GM12878 (cell line): Measurements from ENCODE around the gene BICD1. TPM values are rescaled to one million over a fixed set of nuclear protein-coding genes. Genes with fewer than 3 reads are reported as not detected.

ENCODE experiments used
- ATAC-seq: fragments of 200-7000 bp; cut with Tn5 transposase; 3 replicates; pipeline ENCODE4 v1.9.1; 2020; ENCODE audit warnings: mild to moderate bottlenecking, moderate library complexity
- BruUV-seq: library from RNA; stranded (reverse); fragments of 400-500 nt; replicated peaks from 2 replicates; lab custom pipeline; 2021; lab: Mats Ljungman, UMichigan
- CTCF ChIA-PET: fragments of 300-600 bp; sonication (Branson Sonifier 250); formaldehyde crosslinking; extraction: SDS; loops from one replicate; lab custom pipeline; 2021; ENCODE audit warnings: inconsistent platforms; lab: Yijun Ruan, JAX
- POLR2A ChIA-PET: fragments of 350-600 bp; formaldehyde crosslinking; extraction: SDS; loops from one replicate; lab custom pipeline; 2021; ENCODE audit warnings: inconsistent platforms; lab: Charles Lee
- RAD21 ChIA-PET: fragments of 300-600 bp; sonication (Branson Sonifier 250); formaldehyde crosslinking; loops from one replicate; lab custom pipeline; 2023; ENCODE audit warnings: antibody characterized with exemption; ENCODE audit not compliant: unreplicated experiment; lab: Charles Lee
- SMC1A ChIA-PET: fragments of 300-600 bp; sonication (Branson Sonifier 250); formaldehyde crosslinking; loops from one replicate; lab custom pipeline; 2023; ENCODE audit not compliant: unreplicated experiment, uncharacterized antibody; lab: Charles Lee
- DNase-seq: peaks from one replicate; pipeline ENCODE4 v3.0.0-alpha.2; 2011; ENCODE audit warnings: low read depth, low spot score
- FAIRE-seq: peaks from 3 replicates; lab custom pipeline; 2011; peaks lifted over from hg19 to GRCh38; lab: Jason Lieb, UNC
- H2AFZ ChIP-seq: 2 replicates; pipeline ENCODE4 v1.6.0; 2011; ENCODE audit warnings: low read depth, low read length, control low read depth; ENCODE audit not compliant: control insufficient read depth
- H3K27ac ChIP-seq: 2 replicates; pipeline ENCODE4 v1.5.1; 2011; ENCODE audit warnings: control low read depth; ENCODE audit not compliant: control insufficient read depth, insufficient read depth
- H3K27me3 ChIP-seq, 2 experiments: replicated peaks in 1 of 2; 2 replicates each; pipeline versions ENCODE4 v1.6.0 to v1.6.1; 2011; ENCODE audit warnings: low read length in 1 of 2; ENCODE audit not compliant: control insufficient read depth in 2 of 2, insufficient read depth in 2 of 2
- H3K36me3 ChIP-seq, 2 experiments: 2 replicates each; pipeline ENCODE4 v1.5.1; 2011; ENCODE audit warnings: low read length in 1 of 2; ENCODE audit not compliant: control insufficient read depth in 2 of 2, insufficient read depth in 2 of 2
- H3K4me1 ChIP-seq: 2 replicates; pipeline ENCODE4 v1.6.1; 2011; ENCODE audit warnings: mild to moderate bottlenecking, low read length, moderate library complexity, mixed read lengths; ENCODE audit not compliant: control insufficient read depth, insufficient read depth
- H3K4me2 ChIP-seq: 2 replicates; pipeline ENCODE4 v1.6.0; 2011; ENCODE audit warnings: control low read depth; ENCODE audit not compliant: control insufficient read depth, insufficient read depth
- H3K4me3 ChIP-seq: fragments of 200-600 bp; sonication (generic); 2 replicates; pipeline ENCODE4 v1.5.1; 2016
- H3K79me2 ChIP-seq: 2 replicates; pipeline ENCODE4 v1.6.0; 2011; ENCODE audit warnings: low read length; ENCODE audit not compliant: control insufficient read depth, insufficient read depth
- H3K9ac ChIP-seq: 2 replicates; pipeline ENCODE4 v1.8.0; 2011; ENCODE audit warnings: low read length, control low read depth, mixed read lengths; ENCODE audit not compliant: control insufficient read depth, insufficient read depth
- H3K9me3 ChIP-seq: replicated peaks from 3 replicates; pipeline ENCODE4 v1.5.1; 2011; ENCODE audit warnings: mild to moderate bottlenecking, low read length; ENCODE audit not compliant: control insufficient read depth, insufficient read depth
- H4K20me1 ChIP-seq: 2 replicates; pipeline ENCODE4 v1.6.0; 2011; ENCODE audit not compliant: control insufficient read depth, insufficient read depth
- ETV6 ChIP-seq, 2 experiments: fragments of 450-650 bp in 1 of 2; IDR thresholded peaks in 1 of 2; conservative IDR thresholded peaks in 1 of 2; 2 replicates each; pipeline ENCODE4 v1.6.1; 2014; ENCODE audit warnings: antibody characterized with exemption in 1 of 2, borderline replicate concordance in 1 of 2, low read depth in 1 of 2, mild to moderate bottlenecking in 1 of 2, moderate library complexity in 1 of 2
- HDAC2 ChIP-seq: fragments of 200-600 bp; sonication (generic); IDR thresholded peaks from 2 replicates; pipeline ENCODE4 v1.6.1; 2017
- PAX8 ChIP-seq: fragments of 450-650 bp; IDR thresholded peaks from 2 replicates; pipeline ENCODE4 v1.6.1; 2017; ENCODE audit warnings: mild to moderate bottlenecking, moderate library complexity
- SIX5 ChIP-seq: IDR thresholded peaks from 2 replicates; pipeline ENCODE4 v1.6.1; 2011; ENCODE audit warnings: mild to moderate bottlenecking, low read depth, low read length, moderate library complexity; ENCODE audit not compliant: severe bottlenecking
- SMC3 ChIP-seq: IDR thresholded peaks from 2 replicates; pipeline ENCODE4 v1.6.1; 2011; ENCODE audit warnings: low read length, improper control_type of control experiment, borderline replicate concordance
- ZNF24 ChIP-seq: fragments of 450-650 bp; IDR thresholded peaks from 2 replicates; pipeline ENCODE4 v1.6.1; 2017; ENCODE audit warnings: antibody characterized with exemption, mild to moderate bottlenecking
- WGBS: methylation state at CpG from one replicate; pipeline ENCODE4 v1.1.6; 2016; ENCODE audit warnings: low lambda C conversion rate; ENCODE audit not compliant: insufficient replicate concordance, insufficient coverage; ENCODE audit errors: missing lambda C conversion rate; 5-methylcytosine and 5-hydroxymethylcytosine counted together
- in situ Hi-C: fragments of 300-500 bp; cut with MboI; formaldehyde crosslinking; loops from 9 replicates; pipeline ENCODE4 v1.14.3; 2018; ENCODE audit warnings: mixed read lengths
- intact Hi-C: fragments of 100-400 bp; cut with micrococcal nuclease; formaldehyde crosslinking; loops from one replicate; pipeline ENCODE4 v1.14.2; 2022; ENCODE audit not compliant: unreplicated experiment
- polyA plus RNA-seq, 11 experiments: library from polyadenylated mRNA; depleted of rRNA in 4 of 11; unstranded in 6 of 11; stranded (reverse) in 5 of 11; fragments of >200 nt; fragmentation: Nextera tagmentation in 4 of 11; fragmentation: Illumina TruSeq in 1 of 11; extraction: Ambion mirVana in 4 of 11; extraction: Trizol in 1 of 11; gene quantifications; 1 replicate in 1 of 11; 2 replicates in 10 of 11; pipeline versions ENCODE4 v1.2.1 to v1.2.3, GENCODE V29; 2011 to 2016; ENCODE audit warnings: inconsistent platforms in 2 of 11, missing spikeins in 2 of 11, low read depth in 1 of 11
- total RNA-seq, 4 experiments: library from RNA; depleted of rRNA in 3 of 4; stranded (reverse); fragments of >200 nt in 3 of 4; fragmentation: Illumina TruSeq in 1 of 4; extraction: Trizol in 1 of 4; gene quantifications; 2 replicates each; pipeline versions ENCODE4 v1.2.1 to v1.2.3, GENCODE V29; 2013 to 2021
- TF ChIP-seq, protein P1 (sequence below): fragments of 450-650 bp; formaldehyde crosslinking; IDR thresholded peaks from 2 replicates; pipeline ENCODE4 v1.4.0; 2020; ENCODE audit warnings: mild to moderate bottlenecking, moderate library complexity
- TF ChIP-seq, protein P2 (sequence below): fragments of 450-650 bp; IDR thresholded peaks from 2 replicates; pipeline ENCODE4 v1.6.1; 2016; ENCODE audit warnings: mild to moderate bottlenecking
- TF ChIP-seq, protein P3 (sequence below): fragments of 450-650 bp; IDR thresholded peaks from 2 replicates; pipeline ENCODE4 v1.6.1; 2017; ENCODE audit warnings: mild to moderate bottlenecking

The BICD1 gene
- total and polyA plus RNA-seq, 10 of the 15 experiments (the other 5 are each of a cell fraction or from before 2014, with no cell fraction given): 4.7 to 32.5 (median 14.4) TPM

DNA sequence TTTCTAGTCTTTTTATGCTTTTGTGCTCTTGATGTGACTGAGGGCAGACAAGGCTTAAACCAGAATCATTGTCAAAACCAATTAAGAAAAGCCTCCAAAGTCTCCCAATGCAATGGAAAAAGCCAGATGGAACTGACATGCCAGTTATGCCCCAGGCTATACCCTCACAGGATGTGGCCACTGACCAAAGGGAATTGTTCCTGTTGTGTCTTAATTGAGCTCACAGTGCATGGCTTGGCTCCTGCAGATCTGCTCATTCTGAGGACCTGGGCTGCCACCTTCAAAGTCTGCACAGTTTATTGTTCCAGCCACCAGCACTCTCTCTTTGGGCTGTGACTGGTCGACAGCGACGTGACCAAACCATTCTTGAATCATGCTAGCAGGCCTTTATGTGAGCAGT lies 17.1 kb upstream of the BICD1 start:
- ATAC-seq (no peak), FAIRE-seq (no peak), DNase-seq (no peak)
- 97% methylated on average over 3 of the region's 3 CpGs for WGBS
- H3K36me3 ChIP-seq: no peaks in the 10 kb centered on the region
- no peak overlapping the region for H3K4me2 ChIP-seq
- no TSS peak for BruUV-seq
- no peaks in the 10 kb centered on the region for H3K27me3 ChIP-seq
- intact Hi-C loops (no loop called here), in situ Hi-C loops (no loop called here)
- no peak overlapping the region for H2AFZ ChIP-seq
- CTCF ChIA-PET: no interaction called here
- no peaks in the 10 kb centered on the region for H3K79me2 ChIP-seq
- no peaks in the 10 kb centered on the region for H3K4me1 ChIP-seq
- POLR2A ChIA-PET: no interaction called here
- SMC1A ChIA-PET: no interaction called here
- no peaks in the 10 kb centered on the region for H3K9me3 ChIP-seq
- no peak overlapping the region for H3K27ac ChIP-seq
- no peaks in the 10 kb centered on the region for H4K20me1 ChIP-seq
- no peak for TF ChIP-seq SMC3
- TF ChIP-seq, protein P1, sequence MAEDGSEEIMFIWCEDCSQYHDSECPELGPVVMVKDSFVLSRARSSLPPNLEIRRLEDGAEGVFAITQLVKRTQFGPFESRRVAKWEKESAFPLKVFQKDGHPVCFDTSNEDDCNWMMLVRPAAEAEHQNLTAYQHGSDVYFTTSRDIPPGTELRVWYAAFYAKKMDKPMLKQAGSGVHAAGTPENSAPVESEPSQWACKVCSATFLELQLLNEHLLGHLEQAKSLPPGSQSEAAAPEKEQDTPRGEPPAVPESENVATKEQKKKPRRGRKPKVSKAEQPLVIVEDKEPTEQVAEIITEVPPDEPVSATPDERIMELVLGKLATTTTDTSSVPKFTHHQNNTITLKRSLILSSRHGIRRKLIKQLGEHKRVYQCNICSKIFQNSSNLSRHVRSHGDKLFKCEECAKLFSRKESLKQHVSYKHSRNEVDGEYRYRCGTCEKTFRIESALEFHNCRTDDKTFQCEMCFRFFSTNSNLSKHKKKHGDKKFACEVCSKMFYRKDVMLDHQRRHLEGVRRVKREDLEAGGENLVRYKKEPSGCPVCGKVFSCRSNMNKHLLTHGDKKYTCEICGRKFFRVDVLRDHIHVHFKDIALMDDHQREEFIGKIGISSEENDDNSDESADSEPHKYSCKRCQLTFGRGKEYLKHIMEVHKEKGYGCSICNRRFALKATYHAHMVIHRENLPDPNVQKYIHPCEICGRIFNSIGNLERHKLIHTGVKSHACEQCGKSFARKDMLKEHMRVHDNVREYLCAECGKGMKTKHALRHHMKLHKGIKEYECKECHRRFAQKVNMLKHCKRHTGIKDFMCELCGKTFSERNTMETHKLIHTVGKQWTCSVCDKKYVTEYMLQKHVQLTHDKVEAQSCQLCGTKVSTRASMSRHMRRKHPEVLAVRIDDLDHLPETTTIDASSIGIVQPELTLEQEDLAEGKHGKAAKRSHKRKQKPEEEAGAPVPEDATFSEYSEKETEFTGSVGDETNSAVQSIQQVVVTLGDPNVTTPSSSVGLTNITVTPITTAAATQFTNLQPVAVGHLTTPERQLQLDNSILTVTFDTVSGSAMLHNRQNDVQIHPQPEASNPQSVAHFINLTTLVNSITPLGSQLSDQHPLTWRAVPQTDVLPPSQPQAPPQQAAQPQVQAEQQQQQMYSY (CRISPR knock-in tag): no peak
- TF ChIP-seq SIX5: no peak
- no peak for TF ChIP-seq HDAC2
- TF ChIP-seq, protein P2, sequence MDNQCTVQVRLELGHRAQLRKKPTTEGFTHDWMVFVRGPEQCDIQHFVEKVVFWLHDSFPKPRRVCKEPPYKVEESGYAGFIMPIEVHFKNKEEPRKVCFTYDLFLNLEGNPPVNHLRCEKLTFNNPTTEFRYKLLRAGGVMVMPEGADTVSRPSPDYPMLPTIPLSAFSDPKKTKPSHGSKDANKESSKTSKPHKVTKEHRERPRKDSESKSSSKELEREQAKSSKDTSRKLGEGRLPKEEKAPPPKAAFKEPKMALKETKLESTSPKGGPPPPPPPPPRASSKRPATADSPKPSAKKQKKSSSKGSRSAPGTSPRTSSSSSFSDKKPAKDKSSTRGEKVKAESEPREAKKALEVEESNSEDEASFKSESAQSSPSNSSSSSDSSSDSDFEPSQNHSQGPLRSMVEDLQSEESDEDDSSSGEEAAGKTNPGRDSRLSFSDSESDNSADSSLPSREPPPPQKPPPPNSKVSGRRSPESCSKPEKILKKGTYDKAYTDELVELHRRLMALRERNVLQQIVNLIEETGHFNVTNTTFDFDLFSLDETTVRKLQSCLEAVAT: no peak
- TF ChIP-seq, protein P3, sequence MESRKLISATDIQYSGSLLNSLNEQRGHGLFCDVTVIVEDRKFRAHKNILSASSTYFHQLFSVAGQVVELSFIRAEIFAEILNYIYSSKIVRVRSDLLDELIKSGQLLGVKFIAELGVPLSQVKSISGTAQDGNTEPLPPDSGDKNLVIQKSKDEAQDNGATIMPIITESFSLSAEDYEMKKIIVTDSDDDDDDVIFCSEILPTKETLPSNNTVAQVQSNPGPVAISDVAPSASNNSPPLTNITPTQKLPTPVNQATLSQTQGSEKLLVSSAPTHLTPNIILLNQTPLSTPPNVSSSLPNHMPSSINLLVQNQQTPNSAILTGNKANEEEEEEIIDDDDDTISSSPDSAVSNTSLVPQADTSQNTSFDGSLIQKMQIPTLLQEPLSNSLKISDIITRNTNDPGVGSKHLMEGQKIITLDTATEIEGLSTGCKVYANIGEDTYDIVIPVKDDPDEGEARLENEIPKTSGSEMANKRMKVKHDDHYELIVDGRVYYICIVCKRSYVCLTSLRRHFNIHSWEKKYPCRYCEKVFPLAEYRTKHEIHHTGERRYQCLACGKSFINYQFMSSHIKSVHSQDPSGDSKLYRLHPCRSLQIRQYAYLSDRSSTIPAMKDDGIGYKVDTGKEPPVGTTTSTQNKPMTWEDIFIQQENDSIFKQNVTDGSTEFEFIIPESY: no peak
- no peak for TF ChIP-seq PAX8
- no peak for TF ChIP-seq ZNF24
- no peak for TF ChIP-seq ETV6 (conservative IDR thresholded peaks at IDR 0.05 in 1 of 2, IDR thresholded peaks at IDR 0.05 in 1 of 2; ENCODE audit: borderline replicate concordance in 1 of 2, low read depth in 1 of 2)
- H3K4me3 ChIP-seq: no peak overlapping the region
- RAD21 ChIA-PET: no interaction called here
- H3K9ac ChIP-seq: no peak overlapping the region
